Measurements from ENCODE around the gene CFDP1.

Gene CFDP1

DNA sequence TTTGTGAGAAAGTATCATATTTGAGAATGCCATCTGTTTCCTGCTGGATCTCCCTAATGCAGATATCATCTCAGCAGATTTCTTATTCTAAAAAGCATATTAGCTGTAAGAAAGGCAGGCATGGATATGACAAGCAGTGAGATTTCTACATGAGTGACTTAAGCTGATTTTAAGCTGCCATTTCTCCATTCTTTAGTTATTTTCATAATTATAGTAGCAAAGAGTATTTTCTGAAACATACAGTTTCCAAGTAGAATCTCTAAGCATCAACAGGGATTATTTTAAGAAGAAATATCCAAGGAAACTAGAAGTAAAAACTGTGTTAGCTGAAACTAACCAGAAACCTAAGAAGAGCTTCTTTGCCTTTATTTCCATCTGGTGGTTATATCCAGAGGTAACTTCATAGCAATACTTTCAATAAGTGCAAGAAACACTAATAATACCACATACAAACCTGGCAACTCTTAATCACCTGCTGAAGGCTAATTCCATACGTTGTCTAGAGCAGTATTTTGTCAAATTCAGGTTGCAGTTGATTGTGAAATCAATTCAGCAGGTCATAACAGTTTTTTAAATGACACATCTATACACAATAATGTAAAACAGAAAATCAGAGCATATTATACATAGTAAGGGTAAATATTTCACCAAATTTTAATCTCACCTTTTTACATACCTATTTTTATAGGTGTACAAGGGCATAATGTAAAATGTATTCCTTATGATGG lies 42.2 kb downstream of the CFDP1 start:
- no peak for TF ChIP-seq FOXP2 (optimal IDR thresholded peaks at IDR 0.05; ENCODE audit: borderline replicate concordance, extremely low read depth, extremely low read length, insufficient read depth)
- TF ChIP-seq TAF1 (IDR thresholded peaks at IDR 0.05; ENCODE audit: borderline replicate concordance, insufficient read depth, low read length): no peak
- TF ChIP-seq, protein P1, sequence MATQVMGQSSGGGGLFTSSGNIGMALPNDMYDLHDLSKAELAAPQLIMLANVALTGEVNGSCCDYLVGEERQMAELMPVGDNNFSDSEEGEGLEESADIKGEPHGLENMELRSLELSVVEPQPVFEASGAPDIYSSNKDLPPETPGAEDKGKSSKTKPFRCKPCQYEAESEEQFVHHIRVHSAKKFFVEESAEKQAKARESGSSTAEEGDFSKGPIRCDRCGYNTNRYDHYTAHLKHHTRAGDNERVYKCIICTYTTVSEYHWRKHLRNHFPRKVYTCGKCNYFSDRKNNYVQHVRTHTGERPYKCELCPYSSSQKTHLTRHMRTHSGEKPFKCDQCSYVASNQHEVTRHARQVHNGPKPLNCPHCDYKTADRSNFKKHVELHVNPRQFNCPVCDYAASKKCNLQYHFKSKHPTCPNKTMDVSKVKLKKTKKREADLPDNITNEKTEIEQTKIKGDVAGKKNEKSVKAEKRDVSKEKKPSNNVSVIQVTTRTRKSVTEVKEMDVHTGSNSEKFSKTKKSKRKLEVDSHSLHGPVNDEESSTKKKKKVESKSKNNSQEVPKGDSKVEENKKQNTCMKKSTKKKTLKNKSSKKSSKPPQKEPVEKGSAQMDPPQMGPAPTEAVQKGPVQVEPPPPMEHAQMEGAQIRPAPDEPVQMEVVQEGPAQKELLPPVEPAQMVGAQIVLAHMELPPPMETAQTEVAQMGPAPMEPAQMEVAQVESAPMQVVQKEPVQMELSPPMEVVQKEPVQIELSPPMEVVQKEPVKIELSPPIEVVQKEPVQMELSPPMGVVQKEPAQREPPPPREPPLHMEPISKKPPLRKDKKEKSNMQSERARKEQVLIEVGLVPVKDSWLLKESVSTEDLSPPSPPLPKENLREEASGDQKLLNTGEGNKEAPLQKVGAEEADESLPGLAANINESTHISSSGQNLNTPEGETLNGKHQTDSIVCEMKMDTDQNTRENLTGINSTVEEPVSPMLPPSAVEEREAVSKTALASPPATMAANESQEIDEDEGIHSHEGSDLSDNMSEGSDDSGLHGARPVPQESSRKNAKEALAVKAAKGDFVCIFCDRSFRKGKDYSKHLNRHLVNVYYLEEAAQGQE (IDR thresholded peaks at IDR 0.05; ENCODE audit: insufficient read depth in 1 of 2, low read depth in 2 of 2, low read length in 2 of 2): no peak
- no peak for TF ChIP-seq POLR2AphosphoS5 (IDR thresholded peaks at IDR 0.05; ENCODE audit: low read depth, low read length)

DNA sequence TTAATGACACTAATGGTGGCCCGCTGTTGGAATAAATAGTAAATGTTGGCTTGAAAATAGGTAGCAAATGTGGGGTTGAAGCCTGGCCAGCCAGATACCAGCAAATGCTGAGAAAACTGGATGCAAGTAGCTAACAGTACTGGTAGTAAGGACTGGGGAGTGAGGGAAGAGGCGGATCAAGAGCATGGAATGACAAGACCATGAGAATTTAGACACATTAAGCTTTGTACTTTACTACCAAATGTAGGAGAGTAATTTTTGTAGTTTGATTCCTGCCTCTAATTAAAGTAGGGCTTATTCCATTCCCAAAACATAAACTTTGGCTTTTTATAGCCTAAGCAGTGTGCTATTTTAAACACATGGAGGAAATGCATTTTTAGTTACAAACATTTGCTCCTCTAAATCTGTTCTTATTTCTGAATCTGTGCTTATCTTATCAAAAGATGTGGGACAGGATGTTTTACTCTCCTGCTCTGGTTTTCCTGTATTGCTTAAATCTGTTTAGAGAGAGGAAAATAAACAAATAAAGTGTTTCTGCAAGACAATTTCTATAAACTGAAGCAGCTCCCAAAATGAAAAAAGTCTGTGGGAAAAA lies 44.1 kb downstream of the CFDP1 start:
- TF ChIP-seq SIN3A (IDR thresholded peaks at IDR 0.05; ENCODE audit: borderline replicate concordance, insufficient read depth, low read length) (no peak), FOXP2 (optimal IDR thresholded peaks at IDR 0.05; ENCODE audit: borderline replicate concordance, extremely low read depth, extremely low read length, insufficient read depth) (no peak), POLR2AphosphoS5 (IDR thresholded peaks at IDR 0.05; ENCODE audit: low read depth, low read length) (no peak), TAF1 (IDR thresholded peaks at IDR 0.05; ENCODE audit: borderline replicate concordance, insufficient read depth, low read length) (no peak)
- TF ChIP-seq, protein P1 (IDR thresholded peaks at IDR 0.05; ENCODE audit: insufficient read depth in 1 of 2, low read depth in 2 of 2, low read length in 2 of 2): no peak

DNA sequence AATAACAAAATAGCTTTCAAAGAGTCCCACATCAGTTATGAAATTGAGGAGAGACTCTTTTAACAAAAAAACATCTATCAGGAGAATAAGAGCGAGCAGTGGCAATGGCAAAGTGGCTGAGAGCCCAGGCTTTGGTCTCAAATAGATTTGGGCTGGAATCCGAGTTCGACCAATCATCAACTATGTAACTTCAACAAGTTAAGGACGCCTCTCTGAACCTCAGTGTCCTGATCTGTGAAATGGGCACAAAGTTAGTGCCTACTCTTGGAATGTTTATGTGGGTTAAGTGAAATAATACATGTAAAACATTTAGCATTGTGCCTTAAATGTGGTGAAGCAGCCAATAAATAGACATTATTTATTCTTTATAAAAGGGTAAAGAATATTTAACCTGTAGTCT lies 45.4 kb downstream of the CFDP1 start:
- TF ChIP-seq POLR2AphosphoS5 (IDR thresholded peaks at IDR 0.05; ENCODE audit: low read depth, low read length) (no peak), FOXP2 (optimal IDR thresholded peaks at IDR 0.05; ENCODE audit: borderline replicate concordance, extremely low read depth, extremely low read length, insufficient read depth) (no peak), TAF1 (IDR thresholded peaks at IDR 0.05; ENCODE audit: borderline replicate concordance, insufficient read depth, low read length) (no peak), SIN3A (IDR thresholded peaks at IDR 0.05; ENCODE audit: borderline replicate concordance, insufficient read depth, low read length) (no peak)
- TF ChIP-seq, protein P1 (IDR thresholded peaks at IDR 0.05; ENCODE audit: insufficient read depth in 1 of 2, low read depth in 2 of 2, low read length in 2 of 2): no peak

DNA sequence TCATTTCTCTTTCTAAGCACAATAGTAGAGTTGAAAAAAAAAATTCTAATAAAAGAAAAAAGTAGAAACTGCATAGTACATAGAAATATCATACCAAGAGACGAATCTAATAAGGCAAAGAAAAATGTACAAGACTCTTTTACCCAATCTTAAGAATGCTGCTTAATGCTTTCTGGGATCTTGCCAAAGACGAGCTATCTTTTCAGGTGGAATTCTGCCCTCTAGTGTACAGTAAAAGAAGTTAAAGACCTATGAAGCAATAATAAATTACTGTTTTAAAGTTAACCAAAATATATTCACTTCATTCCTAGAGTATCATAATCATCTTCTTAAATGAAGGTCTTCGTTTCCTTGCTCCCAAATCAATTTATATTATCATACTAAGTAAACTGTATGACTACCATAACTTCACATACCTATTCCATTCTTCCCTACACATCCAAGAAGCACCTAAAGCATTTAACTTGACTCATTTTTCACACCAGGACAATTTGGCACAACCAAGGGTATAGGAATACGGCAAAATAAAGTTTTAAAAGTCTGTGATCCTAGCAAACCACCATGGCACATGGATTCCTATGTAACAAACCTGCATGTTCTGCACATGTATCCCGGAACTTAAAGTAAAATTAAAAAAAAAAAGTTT lies 47.7 kb downstream of the CFDP1 start:
- TF ChIP-seq FOXP2 (optimal IDR thresholded peaks at IDR 0.05; ENCODE audit: borderline replicate concordance, extremely low read depth, extremely low read length, insufficient read depth) (no peak), TAF1 (IDR thresholded peaks at IDR 0.05; ENCODE audit: borderline replicate concordance, insufficient read depth, low read length) (no peak), POLR2AphosphoS5 (IDR thresholded peaks at IDR 0.05; ENCODE audit: low read depth, low read length) (no peak), SIN3A (IDR thresholded peaks at IDR 0.05; ENCODE audit: borderline replicate concordance, insufficient read depth, low read length) (no peak)
- TF ChIP-seq, protein P1 (IDR thresholded peaks at IDR 0.05; ENCODE audit: insufficient read depth in 1 of 2, low read depth in 2 of 2, low read length in 2 of 2): no peak

Data from PFSK-1 (cell line).